ENCODE data around the gene CFAP54.

Gene CFAP54

DNA sequence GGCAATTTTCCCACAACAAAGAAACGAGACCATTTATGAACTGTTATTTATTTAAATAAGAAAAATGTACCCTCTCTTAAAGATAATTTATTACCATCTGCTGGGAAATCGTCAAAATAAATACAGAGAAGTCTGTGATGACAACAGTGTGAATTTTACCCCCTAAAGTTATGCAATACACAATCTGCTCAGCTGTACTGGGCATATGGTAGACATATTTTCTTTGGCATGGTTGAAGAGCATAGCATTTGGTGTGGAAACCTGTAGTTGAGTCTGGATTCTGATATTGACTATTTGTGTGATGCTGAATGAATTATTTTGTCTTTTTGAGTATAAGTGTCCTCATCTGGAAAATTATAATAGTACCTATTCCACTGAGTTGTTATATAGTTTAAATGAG is 60.0 kb downstream of the CFAP54 start:
- DNase-seq (ENCODE audit: low read depth), result no peak
- H3K4me3 ChIP-seq (ENCODE audit: low read depth, low read length), result no peak overlapping the region
- in situ Hi-C loops (cut with HindIII; ENCODE audit: low sequenced_read_pairs), result no loop called here
- TF ChIP-seq, protein P1, sequence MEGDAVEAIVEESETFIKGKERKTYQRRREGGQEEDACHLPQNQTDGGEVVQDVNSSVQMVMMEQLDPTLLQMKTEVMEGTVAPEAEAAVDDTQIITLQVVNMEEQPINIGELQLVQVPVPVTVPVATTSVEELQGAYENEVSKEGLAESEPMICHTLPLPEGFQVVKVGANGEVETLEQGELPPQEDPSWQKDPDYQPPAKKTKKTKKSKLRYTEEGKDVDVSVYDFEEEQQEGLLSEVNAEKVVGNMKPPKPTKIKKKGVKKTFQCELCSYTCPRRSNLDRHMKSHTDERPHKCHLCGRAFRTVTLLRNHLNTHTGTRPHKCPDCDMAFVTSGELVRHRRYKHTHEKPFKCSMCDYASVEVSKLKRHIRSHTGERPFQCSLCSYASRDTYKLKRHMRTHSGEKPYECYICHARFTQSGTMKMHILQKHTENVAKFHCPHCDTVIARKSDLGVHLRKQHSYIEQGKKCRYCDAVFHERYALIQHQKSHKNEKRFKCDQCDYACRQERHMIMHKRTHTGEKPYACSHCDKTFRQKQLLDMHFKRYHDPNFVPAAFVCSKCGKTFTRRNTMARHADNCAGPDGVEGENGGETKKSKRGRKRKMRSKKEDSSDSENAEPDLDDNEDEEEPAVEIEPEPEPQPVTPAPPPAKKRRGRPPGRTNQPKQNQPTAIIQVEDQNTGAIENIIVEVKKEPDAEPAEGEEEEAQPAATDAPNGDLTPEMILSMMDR (IDR thresholded peaks at IDR 0.05; ENCODE audit: low read depth, low read length, missing control alignments), result no peak

DNA sequence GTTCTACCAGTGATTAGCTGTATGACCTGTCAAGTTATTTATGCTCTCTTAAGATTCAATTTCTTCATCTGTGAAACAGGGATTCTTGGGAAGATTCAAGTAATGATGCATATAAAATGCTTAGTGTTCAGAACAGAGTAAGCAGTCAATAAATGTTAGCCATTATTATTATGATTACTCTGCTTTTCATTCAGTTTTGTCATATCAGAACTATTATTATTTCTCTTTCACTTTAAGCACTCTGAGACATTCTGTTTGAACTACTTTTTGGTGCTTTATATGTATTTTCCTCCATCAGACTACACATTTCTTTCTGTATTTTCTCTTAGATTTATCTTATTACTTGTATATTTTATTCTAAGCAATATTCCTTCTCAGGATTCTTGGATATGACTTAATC is 81.2 kb downstream of the CFAP54 start:
- DNase-seq (ENCODE audit: low read depth), result no peak
- no peak overlapping the region for H3K4me3 ChIP-seq (ENCODE audit: low read depth, low read length)
- TF ChIP-seq, protein P1 (IDR thresholded peaks at IDR 0.05; ENCODE audit: low read depth, low read length, missing control alignments), result no peak
- in situ Hi-C loops (cut with HindIII; ENCODE audit: low sequenced_read_pairs), result no loop called here

DNA sequence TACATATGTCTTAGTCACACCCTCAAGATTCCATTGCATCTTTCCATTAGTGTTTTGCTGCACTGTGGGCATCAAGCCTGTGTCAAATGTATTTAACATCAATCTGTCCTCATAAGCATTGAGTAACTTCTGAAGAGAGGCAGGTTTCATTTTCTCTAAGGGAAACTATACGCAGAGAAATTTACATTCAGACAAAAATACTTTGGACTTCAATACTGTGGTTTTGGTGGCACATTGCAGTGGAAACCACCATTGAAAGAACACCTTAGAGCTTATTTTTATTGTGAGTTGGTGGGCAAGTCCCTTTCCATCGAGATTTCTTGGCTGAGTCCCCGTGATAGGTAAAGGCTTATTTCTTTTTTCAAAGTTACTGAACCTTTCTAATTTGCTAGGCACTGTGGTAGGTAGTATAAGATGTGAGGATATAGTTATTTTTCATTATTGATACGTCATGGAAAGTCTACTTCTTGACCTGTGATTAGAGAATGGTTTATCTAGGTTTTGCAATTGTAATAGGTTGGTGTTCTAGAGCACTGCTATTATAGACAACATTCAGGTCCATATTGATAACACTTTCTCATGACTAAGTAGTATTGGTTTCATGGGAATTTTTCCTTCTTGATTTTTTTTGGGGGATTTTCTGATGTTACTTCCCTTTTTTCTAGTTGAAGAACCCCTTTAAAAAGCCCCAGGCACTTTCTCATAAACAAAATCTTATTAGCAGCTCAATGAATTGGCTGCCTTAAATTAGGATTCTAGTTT is 81.9 kb downstream of the CFAP54 start:
- H3K4me3 ChIP-seq (ENCODE audit: low read depth, low read length), result no peak overlapping the region
- no peak for DNase-seq (ENCODE audit: low read depth)
- TF ChIP-seq, protein P1 (IDR thresholded peaks at IDR 0.05; ENCODE audit: low read depth, low read length, missing control alignments), result no peak
- in situ Hi-C loops (cut with HindIII; ENCODE audit: low sequenced_read_pairs), result no loop called here

DNA sequence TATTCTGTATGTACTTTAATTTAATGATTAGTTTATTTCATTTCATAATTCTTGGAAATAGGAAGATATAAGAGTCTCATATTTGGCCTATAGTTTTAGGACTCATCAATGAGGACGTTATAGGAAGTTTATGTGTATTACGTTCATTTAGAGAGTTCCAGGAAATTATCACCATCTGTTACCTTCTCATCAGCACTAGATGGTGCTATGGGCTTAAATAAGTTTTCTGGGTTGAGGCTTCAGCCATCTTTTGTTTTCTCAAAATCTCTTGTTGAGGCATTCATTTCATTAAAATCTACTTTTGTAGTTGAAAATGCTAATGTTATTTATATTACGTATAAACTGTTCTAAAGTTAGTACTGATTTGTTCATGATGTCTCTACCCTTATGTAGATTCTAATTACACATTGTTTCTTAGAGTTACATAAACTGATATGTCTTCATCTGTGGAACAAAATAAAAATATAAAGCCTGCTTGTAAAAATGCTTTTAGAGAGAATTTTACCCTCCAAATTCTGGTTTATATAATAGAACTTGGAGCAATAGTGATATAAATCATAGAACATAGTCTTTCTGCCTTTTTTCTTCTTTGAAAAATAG is 89.2 kb downstream of the CFAP54 start:
- peak; percentile 53 for DNase-seq (ENCODE audit: low read depth)
- in situ Hi-C loops (cut with HindIII; ENCODE audit: low sequenced_read_pairs), result no loop called here
- TF ChIP-seq, protein P1 (IDR thresholded peaks at IDR 0.05; ENCODE audit: low read depth, low read length, missing control alignments), result peak; percentile 46
- no peak overlapping the region for H3K4me3 ChIP-seq (ENCODE audit: low read depth, low read length)

DNA sequence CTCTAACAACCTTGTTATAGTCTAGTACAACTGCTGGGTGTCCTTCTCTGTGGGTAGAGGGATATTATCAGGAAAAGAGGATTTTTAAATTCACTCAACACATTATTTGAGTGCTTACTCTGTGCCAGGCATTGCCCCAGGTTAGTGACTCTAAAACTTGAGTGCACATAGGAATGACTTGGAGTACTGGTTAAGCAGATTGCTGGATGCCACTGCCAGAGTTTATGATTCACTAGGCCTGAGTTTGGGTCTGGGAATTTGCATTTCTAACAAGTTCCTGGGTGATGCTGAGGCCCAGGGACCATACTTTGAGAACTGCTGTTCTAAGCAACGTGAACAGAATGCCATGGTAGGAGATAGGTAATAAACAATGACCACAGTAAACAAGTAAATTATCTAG is 96.6 kb downstream of the CFAP54 start:
- no peak for DNase-seq (ENCODE audit: low read depth)
- TF ChIP-seq, protein P1 (IDR thresholded peaks at IDR 0.05; ENCODE audit: low read depth, low read length, missing control alignments), result no peak
- H3K4me3 ChIP-seq (ENCODE audit: low read depth, low read length), result no peak overlapping the region
- in situ Hi-C loops (cut with HindIII; ENCODE audit: low sequenced_read_pairs), result no loop called here

DNA sequence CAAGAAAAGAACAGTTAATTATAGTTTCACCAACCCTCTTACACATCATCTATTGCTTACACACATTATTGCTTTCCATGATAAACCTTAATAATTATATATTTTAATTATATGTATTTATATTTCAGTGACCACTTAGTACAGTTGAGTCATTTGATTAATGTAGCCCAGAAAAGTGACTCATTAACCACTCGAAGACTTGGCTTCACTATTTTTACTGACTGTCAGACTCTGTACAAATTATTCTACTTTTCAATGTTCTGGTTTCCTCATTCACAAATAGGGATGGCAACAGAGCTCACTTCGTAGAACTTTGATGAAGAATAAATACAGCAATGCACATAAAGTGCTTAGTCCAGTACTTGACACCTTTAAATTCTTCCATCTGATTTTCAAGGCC is 98.3 kb downstream of the CFAP54 start:
- in situ Hi-C loops (cut with HindIII; ENCODE audit: low sequenced_read_pairs), result no loop called here
- DNase-seq (ENCODE audit: low read depth), result peak; percentile 18
- H3K4me3 ChIP-seq (ENCODE audit: low read depth, low read length), result no peak overlapping the region
- TF ChIP-seq, protein P1 (IDR thresholded peaks at IDR 0.05; ENCODE audit: low read depth, low read length, missing control alignments), result no peak
